A673 (cell line): Measurements from ENCODE around the gene HLA-DRB1. TPM values are rescaled to one million over a fixed set of nuclear protein-coding genes. Genes with fewer than 3 reads are reported as not detected.

Source experiments
- BruUV-seq: library from RNA; stranded (reverse); fragments of 400-500 nt; replicated peaks from 2 replicates; lab custom pipeline; 2021; lab: Mats Ljungman, UMichigan
- CTCF ChIA-PET: fragments of 300-600 bp; sonication (Branson Sonifier 250); formaldehyde crosslinking; loops from one replicate; lab custom pipeline; 2022; ENCODE audit warnings: antibody characterized with exemption; lab: Charles Lee
- POLR2A ChIA-PET: fragments of 300-600 bp; sonication (Branson Sonifier 250); formaldehyde crosslinking; loops from one replicate; lab custom pipeline; 2022; ENCODE audit warnings: antibody characterized with exemption; ENCODE audit not compliant: low non-redundant PET; lab: Charles Lee
- DNase-seq: peaks from one replicate; pipeline ENCODE4 v3.0.0-alpha.2; 2015; ENCODE audit warnings: low spot score
- H3K27ac ChIP-seq: fragments of 200-600 bp; sonication (generic); 2 replicates; pipeline ENCODE4 v1.5.1; 2016; ENCODE audit warnings: mixed run types, low read depth, mild to moderate bottlenecking, mixed read lengths, antibody characterized with exemption, low read length; ENCODE audit not compliant: poor library complexity, severe bottlenecking
- H3K27me3 ChIP-seq: fragments of 200-600 bp; sonication (generic); replicated peaks from 2 replicates; pipeline ENCODE4 v1.6.1; 2017; ENCODE audit warnings: mixed run types, low read depth, mild to moderate bottlenecking, mixed read lengths, antibody characterized with exemption, low read length; ENCODE audit not compliant: insufficient read depth, poor library complexity
- H3K36me3 ChIP-seq: fragments of 200-600 bp; sonication (generic); 2 replicates; pipeline ENCODE4 v1.6.1; 2016; ENCODE audit warnings: mixed run types, mild to moderate bottlenecking, mixed read lengths, antibody characterized with exemption, low read length; ENCODE audit not compliant: insufficient read depth, poor library complexity, severe bottlenecking
- H3K4me1 ChIP-seq: fragments of 200-600 bp; sonication (generic); 2 replicates; pipeline ENCODE4 v1.6.1; 2017; ENCODE audit warnings: mixed run types, mild to moderate bottlenecking, mixed read lengths, antibody characterized with exemption, low read length; ENCODE audit not compliant: insufficient read depth, poor library complexity, severe bottlenecking
- H3K4me3 ChIP-seq: fragments of 200-600 bp; sonication (generic); 2 replicates; pipeline ENCODE4 v1.5.1; 2016; ENCODE audit warnings: low read depth, mixed run types, mild to moderate bottlenecking, mixed read lengths, low read length; ENCODE audit not compliant: poor library complexity, severe bottlenecking
- H3K9me3 ChIP-seq: fragments of 200-600 bp; sonication (generic); 2 replicates; pipeline ENCODE4 v1.6.1; 2016; ENCODE audit warnings: mixed run types, low read depth, mild to moderate bottlenecking, mixed read lengths, antibody characterized with exemption, low read length; ENCODE audit not compliant: poor library complexity, severe bottlenecking
- CTCF ChIP-seq: fragments of 300-800, 200-600 bp; sonication (generic); conservative IDR thresholded peaks from 2 replicates; pipeline ENCODE4 v1.5.1; 2017; ENCODE audit warnings: low read depth, mild to moderate bottlenecking, antibody characterized with exemption, low read length, moderate library complexity, mixed read lengths
- EZH2 ChIP-seq: fragments of 200-600 bp; sonication (generic); IDR thresholded peaks from 2 replicates; pipeline ENCODE4 v1.6.1; 2017; ENCODE audit warnings: borderline replicate concordance, low read depth, mild to moderate bottlenecking, mixed read lengths, antibody characterized with exemption, low read length; ENCODE audit not compliant: poor library complexity, severe bottlenecking
- intact Hi-C: fragments of 100-400 bp; cut with micrococcal nuclease; formaldehyde crosslinking; loops from one replicate; pipeline ENCODE4 v1.10.0; 2022; ENCODE audit not compliant: unreplicated experiment
- total RNA-seq: library from RNA; stranded (reverse); gene quantifications from 2 replicates; pipeline ENCODE4 v1.2.3, GENCODE V29; 2021

HLA-DRB1 gene
- total RNA-seq, 1 experiment from 2014 or later: not detected

- CTCF ChIA-PET: interaction anchor here (0.7 kb wide), 1 partner anchor 372 kb away, joined by 3 read pairs; no protein-coding TSS in a partner anchor
- no peaks in the 10 kb centered on the region for H3K36me3 ChIP-seq
- POLR2A ChIA-PET: no interaction called here
- H3K27ac ChIP-seq: no peak overlapping the region
- H3K9me3 ChIP-seq: no peaks in the 10 kb centered on the region
- no peaks in the 10 kb centered on the region for H3K4me1 ChIP-seq
- no peak for TF ChIP-seq EZH2
- no peak for TF ChIP-seq CTCF
- no peak for DNase-seq
- no peak overlapping the region for H3K4me3 ChIP-seq
- H3K27me3 ChIP-seq: no peaks in the 10 kb centered on the region
- no TSS peak for BruUV-seq
- intact Hi-C loops: loop anchor here (5.0 kb wide), 1 partner anchor 163 kb away; no protein-coding TSS in a partner anchor
Measured at GRCh38 chr6:32624565-32624964, 34.9 kb upstream of the HLA-DRB1 start.

GRCh38 chr6:32623693-32624092, 34.0 kb upstream of the HLA-DRB1 start:
- BruUV-seq: no TSS peak
- no peak for DNase-seq
- intact Hi-C loops: loop anchor here (5.0 kb wide), 1 partner anchor 164 kb away; no protein-coding TSS in a partner anchor
- TF ChIP-seq EZH2: no peak
- no peak for TF ChIP-seq CTCF
- ChIA-PET POLR2A (no interaction called here), CTCF (interaction anchor here (0.7 kb wide), 1 partner anchor 371 kb away, joined by 3 read pairs; no protein-coding TSS in a partner anchor)
- Histone ChIP-seq H3K4me3 (no peak overlapping the region), H3K4me1 (no peaks in the 10 kb centered on the region), H3K36me3 (no peaks in the 10 kb centered on the region), H3K27ac (no peak overlapping the region), H3K9me3 (no peaks in the 10 kb centered on the region), H3K27me3 (no peaks in the 10 kb centered on the region)

GRCh38 chr6:32622545-32623401, 33.1 kb upstream of the HLA-DRB1 start:
- Histone ChIP-seq H3K27ac (no peak overlapping the region), H3K36me3 (no peaks in the 10 kb centered on the region), H3K9me3 (no peaks in the 10 kb centered on the region), H3K27me3 (no peaks in the 10 kb centered on the region), H3K4me3 (no peak overlapping the region), H3K4me1 (no peaks in the 10 kb centered on the region)
- ChIA-PET POLR2A (no interaction called here), CTCF (interaction anchor here (1.2 to 1.5 kb wide), 3 partner anchors 78 to 245 kb away, joined by 3 to 12 read pairs (median 6); no protein-coding TSS in a partner anchor)
- TF ChIP-seq EZH2 (no peak), CTCF (peak; percentile 64)
- peak; percentile 73 for DNase-seq
- BruUV-seq: no TSS peak
- intact Hi-C loops: loop anchor here (5.0 kb wide), 1 partner anchor 165 kb away; no protein-coding TSS in a partner anchor
